AG09309 (cell line): ENCODE measurements around the gene BCAR3.
"Not testable (repeated sequence)": the region's sequence is repeated elsewhere in the genome, so short reads cannot be mapped to it uniquely, and the experiment has no call there.

Source experiments
- DNase-seq: peaks from one replicate; pipeline ENCODE4 v3.0.0-alpha.2; 2010; ENCODE audit warnings: low read depth
- H3K4me3 ChIP-seq: 2 replicates; pipeline ENCODE4 v1.5.1; 2011; ENCODE audit warnings: mild to moderate bottlenecking, low read depth, low read length, moderate library complexity; ENCODE audit not compliant: control insufficient read depth
- TF ChIP-seq, protein P1 (sequence below): IDR thresholded peaks from 2 replicates; pipeline ENCODE4 v1.5.1; 2011; ENCODE audit warnings: mild to moderate bottlenecking, low read depth, low read length, inconsistent platforms; ENCODE audit not compliant: insufficient read depth, control insufficient read depth; ENCODE audit errors: missing control alignments

Gene BCAR3

DNA sequence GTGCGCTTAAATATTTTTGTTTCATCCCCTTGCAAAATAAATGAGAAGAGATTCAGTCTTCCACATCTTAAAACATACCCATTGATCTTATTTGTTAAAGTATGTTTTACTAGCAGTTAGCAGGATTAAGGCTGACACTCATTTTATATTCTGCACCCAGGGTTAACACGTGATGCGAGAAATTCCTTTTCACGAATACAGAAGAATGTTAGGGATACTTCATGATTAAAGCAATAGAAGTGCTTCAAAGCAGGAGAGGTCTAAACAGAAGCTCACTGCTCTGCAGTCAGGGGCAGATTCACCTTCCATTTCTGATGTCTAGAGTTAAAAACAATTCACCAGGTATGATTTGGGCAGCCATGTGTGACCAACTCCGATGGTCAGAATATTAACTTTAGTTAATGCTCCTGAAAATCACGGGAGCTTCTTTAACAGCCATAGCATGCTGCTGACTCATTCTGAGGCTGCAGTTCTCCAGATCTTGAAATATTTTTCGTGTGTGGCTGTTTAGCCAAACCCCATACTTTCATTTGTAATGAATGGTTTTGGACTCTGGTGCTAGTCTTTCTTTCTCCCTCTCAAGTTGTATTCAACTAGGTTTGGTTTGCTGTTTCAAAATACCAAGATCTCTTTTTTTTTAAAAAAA lies 19.7 kb downstream of the BCAR3 start:
- no peak overlapping the region for H3K4me3 ChIP-seq
- no peak for DNase-seq
- TF ChIP-seq, protein P1, sequence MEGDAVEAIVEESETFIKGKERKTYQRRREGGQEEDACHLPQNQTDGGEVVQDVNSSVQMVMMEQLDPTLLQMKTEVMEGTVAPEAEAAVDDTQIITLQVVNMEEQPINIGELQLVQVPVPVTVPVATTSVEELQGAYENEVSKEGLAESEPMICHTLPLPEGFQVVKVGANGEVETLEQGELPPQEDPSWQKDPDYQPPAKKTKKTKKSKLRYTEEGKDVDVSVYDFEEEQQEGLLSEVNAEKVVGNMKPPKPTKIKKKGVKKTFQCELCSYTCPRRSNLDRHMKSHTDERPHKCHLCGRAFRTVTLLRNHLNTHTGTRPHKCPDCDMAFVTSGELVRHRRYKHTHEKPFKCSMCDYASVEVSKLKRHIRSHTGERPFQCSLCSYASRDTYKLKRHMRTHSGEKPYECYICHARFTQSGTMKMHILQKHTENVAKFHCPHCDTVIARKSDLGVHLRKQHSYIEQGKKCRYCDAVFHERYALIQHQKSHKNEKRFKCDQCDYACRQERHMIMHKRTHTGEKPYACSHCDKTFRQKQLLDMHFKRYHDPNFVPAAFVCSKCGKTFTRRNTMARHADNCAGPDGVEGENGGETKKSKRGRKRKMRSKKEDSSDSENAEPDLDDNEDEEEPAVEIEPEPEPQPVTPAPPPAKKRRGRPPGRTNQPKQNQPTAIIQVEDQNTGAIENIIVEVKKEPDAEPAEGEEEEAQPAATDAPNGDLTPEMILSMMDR = no peak

DNA sequence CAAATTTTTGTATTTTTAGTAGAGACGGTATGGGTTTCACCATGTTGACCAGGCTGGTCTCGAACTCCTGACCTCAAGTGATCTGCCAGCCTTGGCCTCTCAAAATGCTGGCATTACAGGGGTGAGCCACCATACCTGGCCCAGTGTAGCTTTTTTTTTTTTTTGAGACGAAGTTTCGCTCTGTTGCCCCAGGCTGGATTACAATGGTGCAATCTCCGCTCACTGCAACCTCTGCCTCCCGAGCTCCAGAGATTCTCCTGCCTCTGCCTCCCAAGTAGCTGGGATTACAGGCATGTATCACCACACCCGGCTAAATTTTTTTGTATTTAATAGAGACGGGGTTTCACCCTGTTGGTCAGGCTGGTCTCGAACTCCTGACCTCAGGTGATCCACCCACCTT lies 20.3 kb downstream of the BCAR3 start:
- not testable (repeated sequence) for H3K4me3 ChIP-seq, DNase-seq

DNA sequence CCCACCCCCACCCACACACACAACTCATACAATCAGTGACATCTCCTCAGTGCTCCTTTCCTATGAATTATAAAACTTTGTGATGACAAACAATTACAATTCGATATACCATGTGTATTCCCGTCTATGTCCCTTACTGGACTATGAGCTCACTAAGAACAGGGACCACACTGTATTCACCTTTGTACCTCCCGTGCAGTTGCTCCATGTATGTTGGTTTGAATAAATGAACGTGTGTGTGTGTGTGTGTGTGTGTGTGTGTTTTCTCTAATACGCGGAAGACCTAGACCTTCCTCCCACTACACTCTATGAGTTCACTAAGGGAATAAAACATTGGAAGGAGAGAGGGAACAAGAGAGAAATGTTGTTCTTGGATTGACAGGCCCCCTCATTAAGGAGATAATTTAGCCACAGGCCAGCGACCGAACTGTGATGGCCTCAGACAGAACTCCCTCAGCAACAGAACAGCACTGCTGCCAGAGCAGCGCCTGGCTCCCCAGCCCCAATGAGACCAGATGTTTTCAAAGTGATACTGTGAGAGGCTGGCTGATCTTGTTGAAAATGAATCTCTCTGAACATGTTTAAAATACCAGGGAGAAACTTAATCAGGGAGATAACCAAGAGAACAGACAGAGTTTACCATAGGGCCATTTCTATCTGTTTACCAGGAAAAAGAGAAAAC lies 21.7 kb downstream of the BCAR3 start:
- no peak overlapping the region for H3K4me3 ChIP-seq
- no peak for DNase-seq
- TF ChIP-seq, protein P1 = no peak

DNA sequence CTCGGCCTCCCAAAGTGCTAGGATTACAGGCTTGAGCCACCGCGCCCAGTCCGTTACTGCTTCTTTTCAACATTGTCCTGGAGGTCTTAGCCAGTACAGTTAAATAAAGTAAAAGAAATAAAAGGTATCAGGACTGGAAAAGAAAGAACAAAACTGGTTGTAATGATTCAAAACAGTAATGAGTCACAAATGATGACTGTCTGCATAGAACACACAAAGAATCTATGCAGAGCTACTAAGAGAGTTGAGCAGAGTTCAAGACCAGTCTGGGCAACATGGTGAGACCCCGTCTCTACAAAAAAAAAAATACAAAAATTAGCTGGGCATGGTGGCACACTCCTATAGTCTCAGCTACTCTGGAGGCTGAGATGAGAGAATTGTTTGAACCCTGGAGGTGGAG lies 23.4 kb downstream of the BCAR3 start:
- TF ChIP-seq, protein P1 = no peak
- DNase-seq = no peak
- H3K4me3 ChIP-seq = no peak overlapping the region

DNA sequence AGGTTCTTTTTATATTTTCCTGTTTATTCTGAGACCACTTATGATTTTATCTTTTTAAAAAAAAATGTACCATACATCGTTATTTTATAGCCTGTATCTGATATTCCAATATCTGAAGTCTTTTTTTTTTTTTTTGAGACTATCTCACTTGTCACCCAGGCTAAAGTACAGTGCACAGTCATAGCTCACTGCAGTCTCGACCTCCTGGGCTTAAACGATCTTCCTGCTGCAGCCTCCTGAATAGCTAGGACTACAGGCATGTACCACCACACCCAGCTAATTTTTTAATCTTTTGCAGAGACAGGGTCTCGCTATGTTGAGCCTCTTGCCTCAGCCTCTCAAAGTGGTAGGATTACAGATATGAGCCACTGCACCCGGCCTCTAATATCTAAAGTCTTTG lies 25.1 kb downstream of the BCAR3 start:
- TF ChIP-seq, protein P1 = no peak
- H3K4me3 ChIP-seq = no peak overlapping the region
- no peak for DNase-seq

DNA sequence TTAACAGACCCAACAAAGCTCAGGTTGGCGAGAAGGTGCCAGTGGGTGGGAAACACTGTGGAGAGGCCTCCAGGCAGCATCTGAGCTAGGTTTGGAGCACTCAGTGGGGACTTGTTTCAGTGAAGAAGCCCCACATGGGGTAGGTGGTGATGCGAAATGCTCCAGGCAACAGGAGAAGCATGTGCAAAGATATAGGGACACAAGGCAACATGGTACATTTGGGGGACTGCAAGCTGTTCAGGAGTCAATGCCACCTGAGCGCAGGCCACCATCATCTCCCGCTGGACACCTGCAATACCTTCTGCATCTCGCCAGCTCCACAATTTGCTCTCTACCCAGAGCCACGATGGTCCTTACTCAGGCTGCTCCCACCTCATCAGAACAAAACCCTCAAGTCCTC lies 28.0 kb downstream of the BCAR3 start:
- no peak overlapping the region for H3K4me3 ChIP-seq
- TF ChIP-seq, protein P1 = no peak
- DNase-seq = no peak

DNA sequence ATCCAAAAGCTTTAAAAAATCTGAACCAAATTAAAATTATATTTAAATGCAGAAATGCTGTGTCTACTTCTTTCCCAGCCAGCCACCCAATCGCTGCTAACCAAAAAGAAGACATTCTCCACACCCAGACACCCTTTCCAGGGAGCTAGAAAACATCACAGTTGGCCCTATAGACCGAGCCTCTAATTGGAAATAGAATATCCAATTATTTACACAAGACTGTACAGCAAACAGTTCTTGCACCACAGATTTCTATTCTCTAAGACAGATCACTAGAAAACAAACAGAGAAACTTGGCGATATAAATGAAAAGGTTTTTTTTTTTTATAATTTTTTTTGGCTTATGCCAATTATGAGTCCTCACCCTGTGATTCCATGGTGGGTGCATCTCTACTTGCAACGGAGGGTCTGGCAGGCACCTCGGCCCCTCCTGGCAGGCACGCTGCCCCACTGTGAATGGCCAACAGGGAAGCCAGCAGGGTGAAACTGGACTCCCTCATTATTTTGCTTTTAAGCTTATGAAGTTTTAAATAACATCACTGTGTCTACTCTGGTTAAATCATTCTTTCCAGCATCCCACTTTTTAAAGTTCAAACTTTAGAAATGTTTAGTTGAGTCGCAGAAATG lies 29.2 kb downstream of the BCAR3 start:
- no peak for DNase-seq
- TF ChIP-seq, protein P1 = no peak
- no peak overlapping the region for H3K4me3 ChIP-seq
